G401.6 (cell line): ENCODE results near the gene PACS2.

Source experiments
- FAIRE-seq: peaks from 2 replicates; lab custom pipeline; 2012; peaks lifted over from hg19 to GRCh38; lab: Jason Lieb, UNC

The PACS2 gene

GRCh38 chr14:105388110-105388951 lies 73.8 kb downstream of the PACS2 start:
- FAIRE-seq, result no peak

- FAIRE-seq, result no peak
Measured at GRCh38 chr14:105388976-105389375, 74.4 kb downstream of the PACS2 start.

GRCh38 chr14:105389534-105389933 lies 75.0 kb downstream of the PACS2 start:
- no peak for FAIRE-seq

- FAIRE-seq, result no peak
Measured at GRCh38 chr14:105389976-105390848, 75.7 kb downstream of the PACS2 start.

GRCh38 chr14:105390849-105391500 lies 76.4 kb downstream of the PACS2 start:
- no peak for FAIRE-seq

GRCh38 chr14:105391541-105391940 lies 77.0 kb downstream of the PACS2 start:
- FAIRE-seq, result no peak

- FAIRE-seq, result no peak
Measured at GRCh38 chr14:105392131-105393090, 77.9 kb downstream of the PACS2 start.

- no peak for FAIRE-seq
Measured at GRCh38 chr14:105393151-105393550, 78.6 kb downstream of the PACS2 start.

- no peak for FAIRE-seq
Measured at GRCh38 chr14:105394714-105395537, 80.4 kb downstream of the PACS2 start.

- FAIRE-seq, result no peak
Measured at GRCh38 chr14:105395538-105395854, 80.9 kb downstream of the PACS2 start.

- no peak for FAIRE-seq
Measured at GRCh38 chr14:105397350-105397931, 82.9 kb downstream of the PACS2 start.

GRCh38 chr14:105398044-105398725 lies 83.6 kb downstream of the PACS2 start, which contains the start of gene TEX22:
TEX22 (plus strand) TSS chr14:105398538; CDS start chr14:105399341, 803 bp downstream.
- no peak for FAIRE-seq

GRCh38 chr14:105398726-105399465 lies 84.3 kb downstream of the PACS2 start:
- FAIRE-seq, result no peak

- FAIRE-seq, result no peak
Measured at GRCh38 chr14:105399466-105399775, 84.9 kb downstream of the PACS2 start.

- no peak for FAIRE-seq
Measured at GRCh38 chr14:105400016-105400415, 85.5 kb downstream of the PACS2 start.

GRCh38 chr14:105401699-105402098 lies 87.2 kb downstream of the PACS2 start:
- FAIRE-seq, result no peak

GRCh38 chr14:105408592-105408991 lies 94.0 kb downstream of the PACS2 start:
- FAIRE-seq, result no peak

GRCh38 chr14:105409364-105409763 lies 94.8 kb downstream of the PACS2 start:
- FAIRE-seq, result no peak

GRCh38 chr14:105410642-105411016 lies 96.1 kb downstream of the PACS2 start:
- no peak for FAIRE-seq
